ENCODE measurements around the gene ACBD6. TPM values are rescaled to one million over a fixed set of nuclear protein-coding genes. Genes with fewer than 3 reads are reported as not detected.

The ACBD6 gene
- total and polyA plus RNA-seq, 2 of the 4 experiments (the other 2 are of a cell fraction), result 52.5 to 59.1 TPM

DNA sequence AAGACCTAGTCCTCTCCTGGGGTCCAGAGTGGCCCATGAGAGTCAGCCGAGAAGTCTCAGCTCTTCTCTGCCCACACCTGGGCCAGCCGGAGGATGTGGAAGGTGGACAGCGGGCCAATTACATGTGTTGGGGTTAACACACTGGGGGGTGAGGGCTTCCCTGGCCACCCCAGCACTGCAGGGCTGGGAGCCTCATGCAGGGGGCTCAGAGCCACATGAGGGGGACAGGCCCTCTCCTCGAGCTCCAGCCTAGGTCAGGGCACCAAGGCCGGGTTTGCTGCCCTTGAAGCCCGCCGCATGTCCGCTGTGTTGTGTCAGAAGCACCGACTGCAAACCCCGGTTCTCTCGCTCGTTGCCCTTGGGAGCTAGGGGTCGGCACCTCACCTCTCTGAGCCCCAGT lies 241.8 kb downstream of the ACBD6 start:
- 0 out of 2 replicates have a peak, but pooled peaks cover 2% of the 10 kb centered on the region for H3K4me1 ChIP-seq (ENCODE audit: control insufficient read depth, insufficient read depth, low read length)
- no peak overlapping the region for H3K27ac ChIP-seq (ENCODE audit: insufficient read depth, low read length)
- H3K36me3 ChIP-seq (ENCODE audit: control insufficient read depth, insufficient read depth, low read length), result no peaks in the 10 kb centered on the region
- no peak overlapping the region for H3K4me3 ChIP-seq (ENCODE audit: insufficient read depth, low read depth, low read length)
- CTCF ChIA-PET, result interaction anchor here (2.0 to 2.6 kb wide), 2 partner anchors 8 to 10 kb away, joined by 7 to 9 read pairs; no protein-coding TSS in a partner anchor
- no peak overlapping the region for H2AFZ ChIP-seq (replicated peaks; ENCODE audit: low read length, poor library complexity)
- H2AK9ac ChIP-seq (replicated peaks; ENCODE audit: low read depth, low read length, poor library complexity), result no peak overlapping the region
- H4K5ac ChIP-seq (ENCODE audit: low read depth, low read length), result no peak overlapping the region
- H3K9me1 ChIP-seq (ENCODE audit: insufficient read depth, low read length), result peaks cover 3% of the 10 kb centered on the region; the same call in 1 of the 2 replicates
- H2AK5ac ChIP-seq (ENCODE audit: low read depth, low read length), result no peak overlapping the region
- H3K9me3 ChIP-seq (ENCODE audit: control insufficient read depth, insufficient read depth, low read length), result no peaks in the 10 kb centered on the region
- H4K20me1 ChIP-seq (ENCODE audit: insufficient read depth, low read length), result no peaks in the 10 kb centered on the region
- intact Hi-C loops (cut with micrococcal nuclease), result no loop called here
- H3K4me2 ChIP-seq (ENCODE audit: low read depth, low read length), result no peak overlapping the region
- no peak for DNase-seq
- H2BK120ac ChIP-seq (ENCODE audit: low read depth, low read length), result no peak overlapping the region
- in situ Hi-C loops (cut with MboI; ENCODE audit: low sequenced_read_pairs), result loop anchor here (25.0 kb wide), 1 partner anchor 902 kb away; no protein-coding TSS in a partner anchor
- WGBS, 2 experiments (ENCODE audit: extremely low coverage in 2 of 2, insufficient read length in 1 of 2), result 93% methylated on average over 3 of the region's 13 CpGs; no CpG with 5 or more reads in 1 of the 2 experiments
- no peak overlapping the region for H4K8ac ChIP-seq (ENCODE audit: low read depth in 2 of 2, low read length in 2 of 2)
- no peak overlapping the region for H2BK15ac ChIP-seq (ENCODE audit: low read depth, low read length)
- H3K27me3 ChIP-seq (ENCODE audit: control insufficient read depth, insufficient read depth, low read length), result peaks cover 31% of the 10 kb centered on the region
- no peak overlapping the region for H2BK5ac ChIP-seq (ENCODE audit: low read depth, low read length, poor library complexity, severe bottlenecking)
- H3K14ac ChIP-seq (replicated peaks; ENCODE audit: low read depth, low read length), result no peak overlapping the region
- no TSS peak for BruUV-seq (replicated peaks)
- dilution Hi-C loops (cut with HindIII; ENCODE audit: low sequenced_read_pairs, unreplicated experiment), result no loop called here
- H3K4ac ChIP-seq (ENCODE audit: low read depth, low read length), result no peak overlapping the region
- H3K18ac ChIP-seq (ENCODE audit: low read depth, low read length), result no peak overlapping the region
- no peak overlapping the region for H3K9ac ChIP-seq (ENCODE audit: low read depth, low read length)
- no peak overlapping the region for H3K23ac ChIP-seq (ENCODE audit: low read depth, low read length)
- H3K79me1 ChIP-seq (ENCODE audit: low read depth in 1 of 2, low read length in 2 of 2), result no peaks in the 10 kb centered on the region
- no peak overlapping the region for H2BK20ac ChIP-seq (ENCODE audit: low read depth, low read length)
- H4K91ac ChIP-seq (ENCODE audit: insufficient read depth, low read depth, low read length), result no peak overlapping the region
- no peak for ATAC-seq (ENCODE audit: low read depth)
- POLR2A ChIA-PET (ENCODE audit: unreplicated experiment), result no interaction called here
- no peak overlapping the region for H3K56ac ChIP-seq (ENCODE audit: extremely low read depth, insufficient read depth, low read length)
- no peak for TF ChIP-seq RAD21 (IDR thresholded peaks at IDR 0.05; ENCODE audit: low read length)
- no peak for TF ChIP-seq RFX5 (IDR thresholded peaks at IDR 0.05; ENCODE audit: low read depth, low read length)
- TF ChIP-seq MXI1 (IDR thresholded peaks at IDR 0.05; ENCODE audit: borderline replicate concordance, low read depth, low read length), result no peak
- TF ChIP-seq BHLHE40 (IDR thresholded peaks at IDR 0.05; ENCODE audit: low read depth, low read length), result no peak
- TF ChIP-seq CHD1 (IDR thresholded peaks at IDR 0.05; ENCODE audit: low read depth, low read length), result no peak
- TF ChIP-seq CEBPB (IDR thresholded peaks at IDR 0.05; ENCODE audit: low read depth, low read length), result no peak
- TF ChIP-seq, protein P1, sequence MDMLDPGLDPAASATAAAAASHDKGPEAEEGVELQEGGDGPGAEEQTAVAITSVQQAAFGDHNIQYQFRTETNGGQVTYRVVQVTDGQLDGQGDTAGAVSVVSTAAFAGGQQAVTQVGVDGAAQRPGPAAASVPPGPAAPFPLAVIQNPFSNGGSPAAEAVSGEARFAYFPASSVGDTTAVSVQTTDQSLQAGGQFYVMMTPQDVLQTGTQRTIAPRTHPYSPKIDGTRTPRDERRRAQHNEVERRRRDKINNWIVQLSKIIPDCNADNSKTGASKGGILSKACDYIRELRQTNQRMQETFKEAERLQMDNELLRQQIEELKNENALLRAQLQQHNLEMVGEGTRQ (IDR thresholded peaks at IDR 0.05; ENCODE audit: low read depth, low read length), result no peak
- TF ChIP-seq, protein P2, sequence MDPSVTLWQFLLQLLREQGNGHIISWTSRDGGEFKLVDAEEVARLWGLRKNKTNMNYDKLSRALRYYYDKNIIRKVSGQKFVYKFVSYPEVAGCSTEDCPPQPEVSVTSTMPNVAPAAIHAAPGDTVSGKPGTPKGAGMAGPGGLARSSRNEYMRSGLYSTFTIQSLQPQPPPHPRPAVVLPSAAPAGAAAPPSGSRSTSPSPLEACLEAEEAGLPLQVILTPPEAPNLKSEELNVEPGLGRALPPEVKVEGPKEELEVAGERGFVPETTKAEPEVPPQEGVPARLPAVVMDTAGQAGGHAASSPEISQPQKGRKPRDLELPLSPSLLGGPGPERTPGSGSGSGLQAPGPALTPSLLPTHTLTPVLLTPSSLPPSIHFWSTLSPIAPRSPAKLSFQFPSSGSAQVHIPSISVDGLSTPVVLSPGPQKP (IDR thresholded peaks at IDR 0.05; ENCODE audit: borderline replicate concordance, low read depth, low read length), result no peak
- no peak for TF ChIP-seq SMC3 (IDR thresholded peaks at IDR 0.05; ENCODE audit: low read depth, low read length)
- TF ChIP-seq RCOR1 (IDR thresholded peaks at IDR 0.05; ENCODE audit: insufficient replicate concordance, low read length), result no peak
- TF ChIP-seq, protein P3, sequence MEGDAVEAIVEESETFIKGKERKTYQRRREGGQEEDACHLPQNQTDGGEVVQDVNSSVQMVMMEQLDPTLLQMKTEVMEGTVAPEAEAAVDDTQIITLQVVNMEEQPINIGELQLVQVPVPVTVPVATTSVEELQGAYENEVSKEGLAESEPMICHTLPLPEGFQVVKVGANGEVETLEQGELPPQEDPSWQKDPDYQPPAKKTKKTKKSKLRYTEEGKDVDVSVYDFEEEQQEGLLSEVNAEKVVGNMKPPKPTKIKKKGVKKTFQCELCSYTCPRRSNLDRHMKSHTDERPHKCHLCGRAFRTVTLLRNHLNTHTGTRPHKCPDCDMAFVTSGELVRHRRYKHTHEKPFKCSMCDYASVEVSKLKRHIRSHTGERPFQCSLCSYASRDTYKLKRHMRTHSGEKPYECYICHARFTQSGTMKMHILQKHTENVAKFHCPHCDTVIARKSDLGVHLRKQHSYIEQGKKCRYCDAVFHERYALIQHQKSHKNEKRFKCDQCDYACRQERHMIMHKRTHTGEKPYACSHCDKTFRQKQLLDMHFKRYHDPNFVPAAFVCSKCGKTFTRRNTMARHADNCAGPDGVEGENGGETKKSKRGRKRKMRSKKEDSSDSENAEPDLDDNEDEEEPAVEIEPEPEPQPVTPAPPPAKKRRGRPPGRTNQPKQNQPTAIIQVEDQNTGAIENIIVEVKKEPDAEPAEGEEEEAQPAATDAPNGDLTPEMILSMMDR (conservative IDR thresholded peaks at IDR 0.05; ENCODE audit: low read depth, low read length), result no peak
- TF ChIP-seq MAZ (IDR thresholded peaks at IDR 0.05; ENCODE audit: borderline replicate concordance, low read depth, low read length), result no peak
- TF ChIP-seq POLR2A (IDR thresholded peaks at IDR 0.05; ENCODE audit: low read depth, low read length), result no peak
- TF ChIP-seq FOS (IDR thresholded peaks at IDR 0.05; ENCODE audit: low read depth, low read length), result no peak
